Purkinje cell (primary cell): ENCODE results near the gene KCNJ16. TPM values are rescaled to one million over a fixed set of nuclear protein-coding genes. Genes with fewer than 3 reads are reported as not detected.

Source experiments
- polyA plus RNA-seq: library from polyadenylated mRNA; unstranded; fragments of >200 nt; fragmentation: Nextera tagmentation; gene quantifications from 2 replicates; pipeline ENCODE4 v1.2.1, GENCODE V29; 2014

Gene KCNJ16
- 11.6 and 16.3 TPM in 2 replicates for polyA plus RNA-seq

GRCh38 chr17:70074956-70075355, at the start of gene KCNJ16:
Gene KCNJ16, plus strand, starts transcription at chr17:70075225. Its CDS starts 56,863 bp downstream, at chr17:70132088.

DNA sequence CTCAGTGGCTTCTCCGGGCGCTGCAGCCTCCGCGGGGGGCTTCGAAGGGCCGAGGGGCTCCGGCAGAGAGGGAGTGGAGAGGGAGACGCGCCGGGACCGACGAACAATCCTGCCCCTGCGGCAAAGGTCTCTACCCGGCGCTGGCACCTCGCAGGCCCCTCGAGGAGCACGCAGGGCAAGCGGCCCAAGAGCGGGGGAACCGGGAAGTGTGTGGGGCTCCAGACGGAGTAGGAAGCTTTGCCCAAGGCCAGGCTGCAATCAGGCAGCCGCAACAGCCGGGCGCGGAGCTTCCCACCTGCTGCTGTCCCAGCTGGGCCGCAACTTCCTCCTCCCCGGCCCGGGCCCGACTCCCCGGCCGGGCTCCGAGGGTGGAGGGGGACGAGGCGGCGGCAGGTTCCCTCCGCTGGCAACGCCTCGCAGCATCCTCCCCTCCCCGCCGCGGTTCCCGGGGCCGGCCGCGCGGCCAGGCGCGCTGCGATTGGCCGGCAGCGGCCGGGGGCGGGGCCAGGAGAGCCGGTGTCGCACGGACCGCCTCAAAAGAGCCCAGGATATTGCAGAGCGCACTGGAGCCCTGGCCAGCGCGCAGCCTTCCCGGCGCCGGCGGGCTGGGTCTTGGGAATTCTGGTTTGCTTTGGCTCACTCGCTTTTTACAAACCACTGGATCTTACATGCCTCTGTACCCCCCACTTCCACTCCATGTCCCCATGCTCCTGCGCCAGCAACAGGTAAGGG, 94.1 kb downstream of the KCNJ16 start, which contains the start of gene KCNJ2:
Gene KCNJ2 (plus strand): TSS at position 556 of the 732 bp plus-strand sequence. CDS start 5,508 bp downstream, outside the sequence.

Other genes with a start within 250 kb of the KCNJ16 start
- 0.09 and 2.2 TPM in 2 replicates for gene KCNJ2, start 94.3 kb downstream of the KCNJ16 start, polyA plus RNA-seq